GM19452 (cell line): ENCODE results near the gene INCENP.
"Not testable (repeated sequence)": the region's sequence is repeated elsewhere in the genome, so short reads cannot be mapped to it uniquely, and the experiment has no call there.

Source experiments
- ATAC-seq: cut with Tn5 transposase; IDR thresholded peaks from one replicate; pipeline ENCODE4 v1.9.1; 2021; ENCODE audit not compliant: unreplicated experiment

INCENP gene

DNA sequence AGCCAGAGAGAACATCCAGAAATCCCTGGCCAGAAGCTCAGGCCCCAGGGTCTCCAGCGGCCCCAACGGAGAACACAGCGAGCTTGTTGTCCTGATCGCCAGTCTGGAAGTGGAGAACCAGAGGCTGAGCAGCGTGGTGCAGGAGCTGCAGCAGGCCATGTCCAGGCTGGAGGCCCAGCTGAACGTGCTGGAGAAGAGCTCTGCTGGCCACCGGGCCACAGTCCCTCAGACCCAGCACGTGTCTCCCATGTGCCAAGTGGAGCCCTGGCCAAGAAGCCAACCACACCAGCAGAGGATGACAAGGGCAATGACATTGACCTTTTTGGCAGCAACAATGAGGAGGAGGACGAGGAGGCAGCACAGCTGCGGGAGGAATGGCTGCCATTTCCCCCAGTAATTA lies 45.6 kb downstream of the INCENP start:
- ATAC-seq, result no peak

DNA sequence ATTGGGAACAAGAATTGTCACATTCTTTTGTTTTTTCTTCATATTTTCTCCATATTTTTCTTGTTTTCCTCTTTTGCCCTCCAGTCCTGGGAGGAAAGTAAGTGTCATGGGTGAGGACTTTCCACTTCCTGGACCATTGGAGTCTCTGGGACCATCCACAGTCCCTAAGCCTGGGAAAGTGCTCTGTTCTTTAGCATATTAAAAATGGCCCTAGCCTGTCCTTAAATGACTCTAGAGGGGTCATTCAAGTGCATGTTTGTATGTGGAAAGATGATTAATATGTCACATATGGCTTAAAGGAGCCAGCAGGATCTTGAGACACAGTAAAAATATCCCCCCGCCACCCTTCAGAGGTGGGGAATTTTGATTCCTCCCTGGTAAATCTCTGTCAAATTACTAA lies 46.1 kb downstream of the INCENP start:
- no peak for ATAC-seq

DNA sequence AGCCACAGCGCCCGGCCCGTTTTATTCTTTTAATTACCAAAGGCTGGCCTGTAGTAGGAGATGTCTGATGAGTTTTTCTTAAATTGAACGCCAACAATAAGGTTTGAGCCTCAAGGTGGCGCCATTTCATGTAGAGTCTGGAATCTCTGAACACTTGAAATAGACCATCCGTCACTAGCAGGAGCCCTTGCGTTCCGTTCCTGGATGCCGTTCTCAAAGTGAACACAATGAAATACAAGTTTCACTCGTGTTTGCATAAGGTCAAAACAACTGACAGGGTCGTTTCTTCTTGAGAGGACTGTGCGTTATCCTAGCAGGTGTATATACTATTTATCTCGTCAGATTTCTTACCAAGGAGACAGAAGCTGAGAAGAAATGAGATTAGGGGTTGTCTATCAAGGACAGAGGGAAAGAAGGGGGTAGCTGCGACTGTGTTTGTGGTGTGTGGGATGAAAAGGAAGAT lies 47.5 kb downstream of the INCENP start:
- ATAC-seq, result no peak

DNA sequence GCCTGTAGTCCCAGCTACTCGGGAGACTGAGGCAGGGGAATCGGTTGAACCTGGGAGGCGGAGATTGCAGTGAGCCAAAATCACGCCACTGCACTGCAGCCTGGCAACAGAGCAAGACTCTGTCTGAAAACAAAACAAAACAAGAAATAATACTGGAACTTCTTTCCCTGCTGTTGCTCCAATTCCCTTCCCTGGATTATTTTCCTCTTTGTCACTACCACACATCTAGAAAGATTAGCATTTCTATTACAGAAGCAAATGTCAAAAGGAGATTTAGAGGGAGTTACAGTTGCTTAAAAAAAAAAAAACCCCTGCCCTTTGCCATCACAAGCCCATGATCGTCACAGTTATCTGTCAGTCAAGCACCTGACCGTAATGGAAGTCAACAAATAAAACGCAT lies 48.5 kb downstream of the INCENP start:
- ATAC-seq, result no peak

DNA sequence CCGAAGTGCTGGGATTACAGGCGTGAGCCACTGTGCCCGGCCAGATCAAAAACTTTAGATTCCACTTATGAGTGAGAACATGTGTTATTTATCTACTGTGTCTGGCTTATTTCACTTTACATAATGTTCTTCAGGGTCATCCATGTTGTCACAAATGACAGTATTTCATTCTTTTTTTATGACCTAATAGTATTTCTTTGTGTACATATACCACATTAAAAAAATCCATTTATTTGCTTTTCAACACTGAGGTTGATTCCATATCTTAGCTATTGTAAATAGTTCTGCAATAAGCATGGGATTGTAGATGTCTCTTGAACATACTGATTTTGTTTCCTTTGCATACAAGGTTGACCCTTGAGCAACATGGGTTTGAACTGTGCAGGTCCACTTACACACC lies 53.0 kb downstream of the INCENP start:
- ATAC-seq, result no peak

DNA sequence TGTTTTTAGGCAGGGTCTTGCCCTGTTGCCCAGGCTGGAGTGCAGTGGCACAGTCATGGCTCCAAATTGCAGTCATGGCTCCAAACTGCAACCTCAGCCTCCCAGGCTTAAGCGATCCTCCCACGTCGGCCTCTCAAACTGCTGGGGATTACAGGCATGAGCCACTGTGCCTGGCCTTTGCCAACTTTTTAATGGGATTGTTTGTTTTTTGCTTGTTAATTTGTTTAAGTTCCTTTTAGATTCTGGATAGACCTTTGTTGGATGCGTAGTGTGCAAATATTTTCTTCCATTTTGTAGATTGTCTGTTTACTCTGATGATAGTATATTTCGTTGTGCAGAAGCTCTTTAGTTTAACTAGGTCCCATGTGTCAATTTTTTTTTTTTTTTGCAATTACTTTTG lies 56.2 kb downstream of the INCENP start:
- ATAC-seq, result no peak

DNA sequence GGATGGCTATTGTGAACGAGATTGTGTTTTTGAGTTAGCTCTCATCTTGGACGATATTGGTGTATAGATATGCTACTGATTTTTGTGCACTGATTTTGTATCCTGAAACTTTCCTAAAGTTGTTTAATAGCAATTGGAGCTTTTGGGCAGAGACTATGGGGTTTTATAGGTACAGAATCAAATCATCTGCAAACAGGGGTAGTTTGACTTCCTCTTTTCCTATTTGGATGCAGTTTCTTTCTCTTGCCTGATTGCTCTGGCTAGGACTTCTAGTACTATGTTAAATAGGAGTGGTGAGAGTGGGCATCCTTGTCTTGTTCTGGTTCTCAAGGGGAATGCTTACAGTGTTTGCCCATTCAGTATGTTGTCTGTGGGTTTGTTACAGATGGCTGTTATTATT lies 57.3 kb downstream of the INCENP start:
- no peak for ATAC-seq

DNA sequence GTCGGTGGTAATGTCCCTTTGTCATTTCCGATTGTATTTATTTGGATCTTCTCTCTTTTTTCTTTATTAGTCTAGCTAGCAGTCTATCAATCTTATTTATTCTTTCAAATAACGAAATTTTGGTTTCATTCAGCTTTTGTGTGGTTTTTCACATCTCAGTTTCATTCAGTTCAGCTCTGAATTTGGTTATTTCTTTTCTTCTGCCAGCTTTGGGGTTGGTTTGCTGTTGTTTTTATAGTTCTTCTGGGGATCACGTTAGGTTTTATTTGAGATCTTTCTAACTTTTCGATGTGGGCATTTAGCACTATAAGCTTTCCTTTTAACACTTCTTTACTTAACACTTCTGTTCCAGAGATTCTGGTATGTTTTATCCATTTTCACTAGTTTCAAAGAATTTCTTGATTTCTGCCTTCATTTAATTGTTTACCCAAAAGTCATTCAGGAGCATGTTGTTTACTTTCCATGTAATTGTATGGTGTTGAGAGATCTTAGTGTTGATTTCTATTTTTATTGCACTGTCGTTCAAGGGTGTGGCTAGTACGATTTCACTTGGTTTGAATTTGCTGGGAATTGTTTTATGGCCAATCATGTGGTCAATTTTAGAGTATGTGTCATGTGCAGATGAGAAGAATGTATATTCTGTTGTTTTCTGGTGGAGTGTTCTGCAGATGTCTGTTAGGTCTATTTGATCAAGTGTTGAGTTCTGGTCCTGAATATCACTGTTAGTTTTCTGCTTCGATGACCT lies 58.5 kb downstream of the INCENP start:
- no peak for ATAC-seq

DNA sequence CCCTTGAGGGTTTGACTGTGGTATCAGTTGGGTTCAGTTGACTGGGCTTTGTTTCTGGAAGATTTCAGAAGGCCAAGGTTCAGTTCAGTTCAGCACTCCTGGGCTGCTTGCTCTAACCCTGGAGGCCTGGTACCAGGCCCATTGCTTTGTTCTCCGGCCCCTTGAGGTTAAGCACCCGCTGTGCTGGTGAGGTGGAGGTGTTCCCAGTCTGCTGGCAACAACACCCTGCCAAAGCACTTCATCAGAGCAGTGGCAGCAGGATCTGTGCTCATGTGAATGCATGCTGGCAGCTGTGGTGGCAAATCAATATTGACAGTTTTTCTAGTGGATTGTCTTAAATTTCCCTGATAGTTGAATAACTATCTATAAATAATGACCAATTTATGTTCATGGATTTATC lies 62.4 kb downstream of the INCENP start:
- no peak for ATAC-seq

DNA sequence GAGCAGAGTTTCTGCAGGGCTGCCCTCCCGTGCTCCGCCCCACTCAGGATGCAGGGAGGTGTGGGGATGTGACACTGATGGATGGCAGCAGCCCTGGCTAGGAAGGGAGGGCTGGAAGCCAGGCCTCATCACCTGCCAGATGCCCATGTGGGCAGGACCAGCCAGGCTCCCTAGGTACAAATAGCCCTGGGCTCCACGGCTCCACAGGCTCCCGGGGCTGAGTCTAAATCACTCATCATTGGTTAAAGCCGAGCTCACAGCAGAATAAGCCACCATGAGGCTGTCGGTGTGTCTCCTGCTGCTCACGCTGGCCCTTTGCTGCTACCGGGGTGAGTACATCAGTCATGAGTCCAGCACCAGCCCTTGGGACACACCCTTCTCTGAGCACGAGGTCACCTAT lies 66.2 kb downstream of the INCENP start, which contains the start of gene SCGB1D1:
Gene SCGB1D1 (plus strand): TSS at position 206 of the 400 bp plus-strand sequence. CDS start 69 bp downstream, at position 275.
- ATAC-seq, result no peak

DNA sequence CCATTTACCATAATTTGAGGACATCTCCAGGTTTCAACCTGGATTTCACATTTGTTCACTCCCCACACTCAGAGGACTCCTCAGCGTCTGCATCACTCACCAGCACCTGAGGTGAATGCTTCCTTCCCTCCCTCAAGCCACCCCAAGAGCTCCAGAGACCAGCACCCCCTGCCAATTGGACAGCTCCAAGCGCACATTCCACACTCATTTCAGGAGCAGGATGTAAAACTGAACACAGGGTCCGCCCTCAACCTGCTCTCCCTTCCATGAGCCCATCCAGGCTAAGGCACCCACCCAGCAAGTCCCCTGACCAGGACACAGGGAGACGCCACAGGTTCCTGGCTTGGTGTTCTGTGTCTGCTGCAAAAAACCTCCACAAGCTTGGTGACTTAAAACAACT lies 70.1 kb downstream of the INCENP start:
- ATAC-seq, result no peak

DNA sequence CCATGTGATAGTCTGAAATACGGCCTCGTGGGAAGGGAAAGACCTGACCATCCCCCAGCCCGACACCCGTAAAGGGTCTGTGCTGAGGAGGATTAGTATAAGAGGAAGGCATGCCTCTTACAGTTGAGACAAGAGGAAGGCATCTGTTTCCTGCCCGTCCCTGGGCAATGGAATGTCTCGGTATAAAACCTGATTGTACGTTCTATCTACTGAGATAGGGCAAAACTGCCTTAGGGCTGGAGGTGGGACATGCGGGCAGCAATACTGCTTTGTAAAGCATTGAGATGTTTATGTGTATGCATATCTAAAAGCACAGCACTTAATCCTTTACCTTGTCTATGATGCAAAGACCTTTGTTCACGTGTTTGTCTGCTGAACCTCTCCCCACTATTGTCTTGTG lies 71.2 kb downstream of the INCENP start:
- ATAC-seq, result not testable (repeated sequence)

DNA sequence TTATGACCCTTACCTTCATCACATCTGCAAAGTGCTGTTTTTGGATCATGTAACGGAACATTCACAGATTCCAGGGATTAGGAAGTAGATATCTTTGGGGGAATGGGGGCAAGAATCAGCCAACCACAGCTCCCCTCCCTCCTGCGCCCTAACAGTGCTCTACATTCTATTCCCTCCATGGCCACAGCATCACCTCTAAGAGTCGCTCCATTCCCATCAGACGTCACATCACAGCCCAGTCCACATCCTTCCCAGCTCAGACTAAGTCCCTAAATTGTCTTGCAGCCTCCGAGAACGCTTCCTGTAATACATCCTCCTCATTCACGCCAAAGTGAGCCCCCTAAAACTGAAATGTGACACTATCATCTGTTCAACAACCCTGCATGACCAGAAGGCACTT lies 72.1 kb downstream of the INCENP start:
- no peak for ATAC-seq

DNA sequence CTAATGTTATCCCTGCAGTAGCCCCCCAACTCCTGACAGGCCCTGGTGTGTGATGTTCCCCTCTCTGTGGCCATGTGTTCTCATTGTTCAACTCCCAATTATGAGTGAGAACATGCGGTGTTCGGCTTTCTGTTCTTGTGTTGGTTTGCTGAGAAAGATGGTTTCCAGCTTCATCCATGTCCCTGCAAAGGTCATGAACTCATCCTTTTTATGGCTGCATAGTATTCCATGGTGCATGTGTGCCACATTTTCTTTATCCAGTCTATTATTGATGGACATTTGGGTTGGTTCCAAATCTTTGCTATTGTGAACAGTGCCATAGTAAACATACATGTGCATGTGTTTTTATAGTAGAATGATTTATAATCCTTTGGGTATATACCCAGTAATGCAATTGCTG lies 73.6 kb downstream of the INCENP start:
- not testable (repeated sequence) for ATAC-seq

DNA sequence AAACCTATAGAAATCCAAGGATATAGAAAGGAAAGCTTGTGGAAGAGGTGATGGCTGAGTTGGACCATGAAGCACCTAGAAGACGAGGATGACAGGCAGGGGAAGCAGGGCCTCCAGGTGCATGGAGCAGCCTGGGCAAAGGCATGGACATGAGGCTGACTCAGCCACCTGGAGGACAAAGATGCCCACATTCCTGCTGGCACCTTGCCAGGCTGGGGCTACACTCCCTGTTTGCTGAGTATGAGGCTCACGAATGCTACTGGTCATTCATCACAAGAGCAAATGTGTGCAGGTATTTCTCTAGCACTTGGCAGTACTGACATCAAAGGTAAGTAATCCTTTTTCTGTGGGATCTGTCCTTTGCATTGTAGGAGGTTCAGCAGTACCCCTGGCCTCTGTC lies 77.6 kb downstream of the INCENP start:
- no peak for ATAC-seq
